Motor neuron (in vitro differentiated cells): ENCODE results near the gene TPMT. TPM values are rescaled to one million over a fixed set of nuclear protein-coding genes. Genes with fewer than 3 reads are reported as not detected.

Experiments used
- ATAC-seq, 8 experiments: fragments of 200-7000 bp; cut with Tn5 transposase; replicated peaks in 6 of 8; 2 replicates each; pipeline ENCODE4 v1.8.0; 2021; ENCODE audit warnings: mild to moderate bottlenecking in 8 of 8, moderate library complexity in 8 of 8
- H3K27ac ChIP-seq, 2 donors: fragments of 250-450 bp; sonication (Bioruptor Pico); 2 replicates each; pipeline ENCODE4 v1.9.0; 2021; ENCODE audit warnings: antibody characterized with exemption in 2 of 2, mild to moderate bottlenecking in 2 of 2, moderate library complexity in 1 of 2
- H3K4me1 ChIP-seq, 2 donors: fragments of 250-450 bp; sonication (Bioruptor Pico); replicated peaks in 1 of 2; 2 replicates each; pipeline ENCODE4 v1.6.1; 2021; ENCODE audit warnings: antibody characterized with exemption in 2 of 2, mild to moderate bottlenecking in 2 of 2, moderate library complexity in 1 of 2
- H3K4me3 ChIP-seq, 5 donors: fragments of 250-450 bp; sonication (Bioruptor Pico); 2 replicates each; pipeline ENCODE4 v1.9.0; 2021; ENCODE audit warnings: antibody characterized with exemption in 5 of 5, mild to moderate bottlenecking in 5 of 5, moderate library complexity in 4 of 5
- WGBS, 10 experiments: fragments of 450-650 bp; shearing (Covaris generic); methylation state at CpG; one replicate each; pipeline ENCODE4 v1.0.0; 2022; 5-methylcytosine and 5-hydroxymethylcytosine counted together
- in situ Hi-C, 9 experiments: fragments of 400-800 bp; cut with MboI; loops; one replicate each; pipeline ENCODE4 v1.15.0; 2021; ENCODE audit warnings: low sequenced_read_pairs in 9 of 9, low pct_unique_long_range_greater_than_20kb in 2 of 9; ENCODE audit not compliant: unreplicated experiment in 9 of 9
- total RNA-seq, 8 experiments: library from RNA; unstranded; fragments of 300-600 nt; gene quantifications; 2 replicates each; pipeline versions ENCODE4 v1.2.3 to v1.2.4, GENCODE V29; 2022

The TPMT gene
- 10 to 100 TPM in 4 of 8 experiments, 1 to 10 TPM in 4; 6.7 to 24.3 (median 13.7) TPM for total RNA-seq

DNA sequence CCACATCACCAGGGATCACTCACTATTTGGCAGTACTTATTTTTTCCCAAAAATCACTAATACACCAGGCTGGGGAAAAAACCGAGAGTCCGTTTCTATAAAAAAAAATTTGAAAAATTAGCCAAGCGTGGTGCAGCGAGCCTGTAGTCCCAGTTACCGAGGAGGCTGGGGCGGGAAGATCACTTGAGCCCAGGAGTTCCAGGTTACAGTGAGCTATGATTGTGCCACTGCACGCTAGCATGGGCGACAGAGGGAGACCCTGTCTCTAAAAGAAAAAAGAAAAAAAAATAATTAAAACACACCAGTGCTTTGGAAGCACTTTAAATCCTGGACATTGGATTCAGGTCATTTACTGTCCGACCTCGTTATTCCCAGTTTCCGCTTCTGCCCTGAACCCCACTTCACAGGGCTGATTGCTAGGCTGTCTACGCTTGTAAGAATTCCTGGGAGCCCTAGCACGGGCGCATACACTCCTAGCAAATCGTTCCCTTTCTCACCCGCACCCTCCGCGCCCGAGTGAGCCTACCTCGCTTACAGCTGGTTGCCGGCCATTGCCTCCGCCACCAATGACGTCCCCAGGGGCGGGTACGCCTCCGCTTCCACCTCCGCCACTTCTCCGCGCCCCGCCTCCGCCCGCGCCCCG lies at the start of gene TPMT:
TPMT (minus strand) TSS at position 571 of the 643 bp plus-strand sequence. CDS start 5,950 bp downstream, outside the sequence.
- Histone ChIP-seq H3K4me3 (peak within 1 kb of the TSS; percentile 69 to 88 (median 79)), H3K4me1 (peaks cover 8 to 9% of the 10 kb centered on the region in 2 donors), H3K27ac (peak within 1 kb of the TSS; percentile 83 to 88)
- in situ Hi-C loops: no loop called here
- ATAC-seq: peak; percentile 73 to 85 (median 80)
- 0 to 5% (median 0%) methylated on average over 2 to 13 of the region's 34 CpGs; no CpG with 5 or more reads in 1 of the 10 experiments for WGBS, 10 experiments

DNA sequence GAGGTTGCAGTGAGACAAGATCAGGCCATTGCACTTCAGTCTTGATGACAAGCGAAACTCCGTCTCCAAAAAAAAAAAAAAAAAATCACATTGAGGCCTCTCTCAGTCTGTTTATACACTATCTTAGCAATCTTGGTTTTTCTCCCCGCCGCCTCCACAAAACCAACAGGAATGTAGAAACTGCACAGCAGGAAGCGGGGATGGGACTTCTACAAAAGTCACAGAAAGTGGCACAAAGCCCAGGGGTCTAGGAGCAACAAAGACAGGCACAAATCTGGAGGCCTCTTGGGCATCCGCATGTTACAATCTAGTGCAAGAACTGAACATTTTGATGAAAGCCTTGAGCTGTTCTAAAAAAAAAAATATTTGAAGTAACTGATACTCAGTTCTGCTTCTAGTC lies 48.9 kb upstream of the TPMT start:
- WGBS, 10 experiments: 57 to 100% (median 100%) methylated on average over 1 to 6 of the region's 6 CpGs; no CpG with 5 or more reads in 2 of the 10 experiments
- H3K27ac ChIP-seq: no peak overlapping the region
- in situ Hi-C loops: no loop called here
- no peaks in the 10 kb centered on the region for H3K4me1 ChIP-seq
- no peak for ATAC-seq
- no peak overlapping the region for H3K4me3 ChIP-seq

DNA sequence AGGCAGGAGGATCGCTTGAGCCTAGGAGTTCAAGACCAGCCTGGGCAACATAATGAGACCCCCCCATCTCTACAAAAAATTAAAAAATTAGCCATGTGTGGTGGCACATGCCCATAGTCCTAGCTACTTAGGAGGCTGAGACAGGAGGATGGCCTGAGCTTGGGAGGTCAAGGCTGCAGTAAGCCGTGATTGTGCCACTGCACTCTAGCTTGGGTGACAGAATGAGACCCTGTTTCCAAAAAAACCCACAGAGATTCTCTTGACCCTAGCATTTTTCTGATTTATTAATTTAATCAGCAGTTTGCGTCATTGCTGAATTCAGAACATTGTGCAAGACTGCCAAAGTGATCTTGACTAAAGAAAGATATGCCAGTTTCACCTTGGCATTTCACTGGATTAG lies 37.1 kb upstream of the TPMT start:
- in situ Hi-C loops: no loop called here
- 83 to 100% (median 100%) methylated on average over 1 to 3 of the region's 3 CpGs for WGBS, 10 experiments
- no peak for ATAC-seq
- Histone ChIP-seq H3K4me3 (no peak overlapping the region), H3K27ac (no peak overlapping the region), H3K4me1 (no peaks in the 10 kb centered on the region)

- no peak overlapping the region for H3K27ac ChIP-seq
- 76 to 100% (median 100%) methylated on average over 1 to 2 of the region's 2 CpGs; no CpG with 5 or more reads in 2 of the 10 experiments for WGBS, 10 experiments
- no peak overlapping the region for H3K4me3 ChIP-seq
- ATAC-seq: no peak
- in situ Hi-C loops: no loop called here
- no peaks in the 10 kb centered on the region for H3K4me1 ChIP-seq
Observed at GRCh38 chr6:18189196-18189595, 34.3 kb upstream of the TPMT start.

- in situ Hi-C loops: no loop called here
- Histone ChIP-seq H3K27ac (no peak overlapping the region), H3K4me1 (no peaks in the 10 kb centered on the region), H3K4me3 (no peak overlapping the region)
- WGBS, 10 experiments: 87 to 100% (median 94%) methylated on average over 1 to 10 of the region's 10 CpGs; no CpG with 5 or more reads in 4 of the 10 experiments
- ATAC-seq: no peak
Observed at GRCh38 chr6:18187701-18188100, 32.8 kb upstream of the TPMT start.

- Histone ChIP-seq H3K4me1 (no peaks in the 10 kb centered on the region), H3K4me3 (no peak overlapping the region), H3K27ac (no peak overlapping the region)
- in situ Hi-C loops: no loop called here
- ATAC-seq: no peak
- WGBS, 10 experiments: 69 to 100% (median 90%) methylated on average over 2 to 4 of the region's 4 CpGs
Observed at GRCh38 chr6:18186540-18187250, 31.8 kb upstream of the TPMT start.

GRCh38 chr6:18186033-18186432 lies 31.2 kb upstream of the TPMT start:
- WGBS, 10 experiments: 10 to 70% (median 45%) methylated on average over 1 to 2 of the region's 2 CpGs; no CpG with 5 or more reads in 4 of the 10 experiments
- Histone ChIP-seq H3K4me3 (no peak overlapping the region), H3K27ac (no peak overlapping the region), H3K4me1 (no peaks in the 10 kb centered on the region)
- in situ Hi-C loops: no loop called here
- peak in 2 of 8 experiments; percentile 28 to 47 for ATAC-seq

DNA sequence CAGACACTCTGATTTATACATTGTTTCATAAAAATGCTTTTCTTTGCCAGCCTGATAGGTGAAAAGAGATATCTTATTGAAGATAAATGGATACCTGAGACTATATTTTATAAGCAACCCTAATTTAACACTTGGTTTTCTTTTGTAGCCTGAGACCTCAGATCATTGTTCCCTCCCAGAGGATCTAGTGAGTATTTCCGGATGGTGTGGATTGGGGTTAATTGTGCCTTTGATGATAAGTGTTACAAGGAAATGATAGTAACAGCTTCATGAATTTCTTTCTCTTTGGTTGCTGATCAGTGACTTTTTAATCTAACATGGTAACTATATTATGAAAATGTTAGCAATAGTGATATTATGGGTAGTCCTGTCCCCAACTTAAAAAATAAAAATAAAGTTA lies 30.7 kb upstream of the TPMT start:
- Histone ChIP-seq H3K4me1 (no peaks in the 10 kb centered on the region), H3K27ac (no peak overlapping the region), H3K4me3 (no peak overlapping the region)
- in situ Hi-C loops: no loop called here
- 40 to 100% (median 75%) methylated on average over 1 of the region's 1 CpG; no CpG with 5 or more reads in 4 of the 10 experiments for WGBS, 10 experiments
- ATAC-seq: no peak

- in situ Hi-C loops: no loop called here
- WGBS, 10 experiments: 46 to 92% (median 86%) methylated on average over 1 to 4 of the region's 4 CpGs; no CpG with 5 or more reads in 1 of the 10 experiments
- Histone ChIP-seq H3K4me3 (no peak overlapping the region), H3K27ac (no peak overlapping the region), H3K4me1 (no peaks in the 10 kb centered on the region)
- ATAC-seq: no peak
Observed at GRCh38 chr6:18183766-18184165, 28.9 kb upstream of the TPMT start.

DNA sequence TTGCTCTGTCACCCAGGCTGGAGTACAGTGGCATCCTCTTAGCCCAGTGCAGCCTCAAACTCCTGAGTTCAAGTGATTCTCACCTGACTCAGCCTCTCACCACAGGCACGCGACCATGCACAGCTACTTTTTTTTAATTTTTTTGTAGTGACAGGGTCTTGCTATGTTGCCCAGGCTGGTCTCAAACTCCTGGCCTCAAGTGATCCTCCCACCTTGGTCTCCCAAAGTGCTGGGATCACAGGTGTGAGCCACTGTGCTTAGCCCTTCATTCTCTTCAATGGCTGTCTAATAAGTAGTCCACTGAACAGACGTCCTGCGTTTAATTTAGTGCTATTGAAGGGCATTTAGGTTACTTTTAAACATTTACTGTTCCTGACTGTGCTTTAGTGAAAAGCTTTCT lies 27.7 kb upstream of the TPMT start:
- in situ Hi-C loops: no loop called here
- Histone ChIP-seq H3K4me3 (no peak overlapping the region), H3K27ac (no peak overlapping the region), H3K4me1 (no peaks in the 10 kb centered on the region)
- WGBS, 10 experiments: 21 to 100% (median 89%) methylated on average over 2 to 4 of the region's 4 CpGs; no CpG with 5 or more reads in 4 of the 10 experiments
- ATAC-seq: no peak

DNA sequence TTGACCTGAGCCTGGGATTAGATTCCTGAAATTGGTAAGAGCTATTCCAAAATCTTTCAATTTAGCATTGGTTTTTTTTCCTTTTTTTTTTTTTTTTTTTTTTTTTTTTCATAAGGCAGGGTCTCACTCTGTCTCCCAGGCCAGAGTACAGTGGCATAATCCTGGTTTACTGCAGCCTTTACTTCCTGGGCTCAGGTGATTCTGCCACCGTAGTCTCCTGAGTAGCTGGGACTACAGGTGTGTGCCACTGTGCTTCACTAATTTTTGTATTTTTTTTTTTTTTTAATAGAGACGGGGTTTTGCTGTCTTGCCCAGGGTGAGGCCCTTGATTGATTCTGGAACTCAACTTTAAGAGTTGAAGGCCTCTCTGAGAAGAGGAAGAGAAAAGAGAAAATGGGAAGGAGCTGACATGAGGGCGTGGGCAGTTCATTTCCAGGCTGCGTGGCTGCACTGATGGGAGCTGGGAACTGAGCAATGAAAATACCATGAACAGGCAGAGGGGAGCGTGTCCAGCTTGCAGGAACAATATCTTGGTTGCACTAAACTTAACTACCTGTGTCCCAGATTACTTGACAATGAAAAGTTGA lies 25.0 kb upstream of the TPMT start:
- no peaks in the 10 kb centered on the region for H3K4me1 ChIP-seq
- WGBS, 10 experiments: 79 to 100% (median 96%) methylated on average over 2 to 5 of the region's 5 CpGs
- ATAC-seq: no peak
- in situ Hi-C loops: no loop called here
- H3K4me3 ChIP-seq: no peak overlapping the region
- no peak overlapping the region for H3K27ac ChIP-seq

- in situ Hi-C loops: no loop called here
- 52 to 100% (median 90%) methylated on average over 1 to 3 of the region's 3 CpGs; no CpG with 5 or more reads in 1 of the 10 experiments for WGBS, 10 experiments
- Histone ChIP-seq H3K4me1 (no peaks in the 10 kb centered on the region), H3K27ac (no peak overlapping the region), H3K4me3 (no peak overlapping the region)
- no peak for ATAC-seq
Observed at GRCh38 chr6:18178960-18179615, 24.2 kb upstream of the TPMT start.
